SK-N-MC (cell line): ENCODE data around the gene GTPBP1.

Experiments used
- EZH2 ChIP-seq: fragments of 200-600 bp; sonication (generic); IDR thresholded peaks from one replicate; pipeline ENCODE4 v1.6.1; 2017; ENCODE audit warnings: antibody characterized with exemption
- POLR2AphosphoS5 ChIP-seq: IDR thresholded peaks from 2 replicates; pipeline ENCODE4 v1.6.1; 2012; ENCODE audit warnings: mild to moderate bottlenecking, low read depth, low read length, borderline replicate concordance

- TF ChIP-seq EZH2 (no peak), POLR2AphosphoS5 (no peak)
Observed at GRCh38 chr22:38741166-38741565, 35.4 kb downstream of the GTPBP1 start.
